Cardiac muscle cell (in vitro differentiated cells and primary cell): ENCODE data around the gene CEP290. TPM values are rescaled to one million over a fixed set of nuclear protein-coding genes. Genes with fewer than 3 reads are reported as not detected.
"Not testable (repeated sequence)": the region's sequence is repeated elsewhere in the genome, so short reads cannot be mapped to it uniquely, and the experiment has no call there.

ENCODE experiments used
- DNase-seq, 2 donors: peaks; one replicate each; pipeline versions ENCODE4 v3.0.0 to v3.0.0-alpha.2; 2010 to 2017; ENCODE audit warnings: low read depth in 1 of 2, low spot score in 1 of 2
- H3K27ac ChIP-seq: fragments of 200-600 bp; sonication (generic); 2 replicates; pipeline ENCODE4 v1.5.1; 2016
- H3K27me3 ChIP-seq: fragments of 200-600 bp; sonication (generic); 2 replicates; pipeline ENCODE4 v1.6.0; 2016; ENCODE audit warnings: control low read depth
- H3K36me3 ChIP-seq: fragments of 200-600 bp; sonication (generic); 2 replicates; pipeline ENCODE4 v1.5.1; 2016; ENCODE audit warnings: control low read depth
- H3K4me1 ChIP-seq: fragments of 200-600 bp; sonication (generic); 2 replicates; pipeline ENCODE4 v1.8.1; 2017; ENCODE audit warnings: low read depth, mild to moderate bottlenecking, mixed run types
- H3K4me3 ChIP-seq: fragments of 200-600 bp; sonication (generic); 2 replicates; pipeline ENCODE4 v1.5.1; 2016; ENCODE audit warnings: mild to moderate bottlenecking
- H3K9me3 ChIP-seq: fragments of 200-600 bp; sonication (generic); 2 replicates; pipeline ENCODE4 v1.5.1; 2017; ENCODE audit warnings: low read depth, mild to moderate bottlenecking, control low read depth
- polyA plus RNA-seq: library from polyadenylated mRNA; unstranded; fragments of >200 nt; fragmentation: Nextera tagmentation; extraction: Ambion mirVana; gene quantifications from 2 replicates; pipeline ENCODE4 v1.2.1, GENCODE V29; 2016
- total RNA-seq: library from RNA; depleted of rRNA; stranded (reverse); fragments of >200 nt; gene quantifications from 2 replicates; pipeline ENCODE4 v1.2.3, GENCODE V29; 2016
- TF ChIP-seq, protein P1 (sequence below): IDR thresholded peaks from 2 replicates; pipeline ENCODE4 v1.5.1; 2012; ENCODE audit warnings: low read depth, mild to moderate bottlenecking, low read length

The CEP290 gene
- total and polyA plus RNA-seq, 2 experiments from 2014 or later = 16.7 to 32.4 TPM

DNA sequence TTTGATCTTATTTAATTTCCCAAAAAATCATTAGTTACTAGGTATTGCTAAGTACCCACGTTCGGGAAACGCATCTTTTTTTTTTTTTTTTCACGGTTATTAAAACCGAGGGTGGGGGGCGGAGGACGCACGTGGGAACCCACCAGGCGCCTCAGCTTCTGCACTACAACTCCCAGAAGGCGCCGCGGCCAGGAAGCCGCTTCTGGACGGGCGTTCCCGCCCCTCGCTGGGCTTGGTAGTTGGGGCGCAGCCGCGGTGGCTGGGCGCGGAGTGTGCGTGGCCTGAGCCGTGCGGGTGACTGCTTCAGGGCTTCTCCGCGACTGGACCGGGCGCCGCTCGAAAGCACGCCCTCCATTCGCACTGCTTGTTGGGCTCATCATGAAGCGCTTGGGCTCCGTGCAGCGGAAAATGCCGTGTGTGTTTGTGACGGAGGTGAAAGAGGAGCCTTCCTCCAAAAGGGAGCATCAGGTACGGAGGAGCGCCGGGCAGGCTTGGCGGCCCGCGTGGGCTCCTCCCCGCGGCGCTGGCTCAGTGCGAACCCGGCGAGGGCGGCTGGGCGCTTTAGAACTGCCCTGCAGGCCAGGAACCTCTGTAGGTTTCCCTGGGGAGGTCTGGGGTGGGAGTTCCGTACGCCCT is 106.5 kb downstream of the CEP290 start:
- Histone ChIP-seq H3K36me3 (no peaks in the 10 kb centered on the region), H3K9me3 (no peaks in the 10 kb centered on the region), H3K27me3 (no peaks in the 10 kb centered on the region), H3K27ac (peak overlapping the region; percentile 69), H3K4me1 (peaks cover 10% of the 10 kb centered on the region), H3K4me3 (peak overlapping the region; percentile 79)
- peak; percentile 91 to 94 for DNase-seq
- TF ChIP-seq, protein P1, sequence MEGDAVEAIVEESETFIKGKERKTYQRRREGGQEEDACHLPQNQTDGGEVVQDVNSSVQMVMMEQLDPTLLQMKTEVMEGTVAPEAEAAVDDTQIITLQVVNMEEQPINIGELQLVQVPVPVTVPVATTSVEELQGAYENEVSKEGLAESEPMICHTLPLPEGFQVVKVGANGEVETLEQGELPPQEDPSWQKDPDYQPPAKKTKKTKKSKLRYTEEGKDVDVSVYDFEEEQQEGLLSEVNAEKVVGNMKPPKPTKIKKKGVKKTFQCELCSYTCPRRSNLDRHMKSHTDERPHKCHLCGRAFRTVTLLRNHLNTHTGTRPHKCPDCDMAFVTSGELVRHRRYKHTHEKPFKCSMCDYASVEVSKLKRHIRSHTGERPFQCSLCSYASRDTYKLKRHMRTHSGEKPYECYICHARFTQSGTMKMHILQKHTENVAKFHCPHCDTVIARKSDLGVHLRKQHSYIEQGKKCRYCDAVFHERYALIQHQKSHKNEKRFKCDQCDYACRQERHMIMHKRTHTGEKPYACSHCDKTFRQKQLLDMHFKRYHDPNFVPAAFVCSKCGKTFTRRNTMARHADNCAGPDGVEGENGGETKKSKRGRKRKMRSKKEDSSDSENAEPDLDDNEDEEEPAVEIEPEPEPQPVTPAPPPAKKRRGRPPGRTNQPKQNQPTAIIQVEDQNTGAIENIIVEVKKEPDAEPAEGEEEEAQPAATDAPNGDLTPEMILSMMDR = no peak

DNA sequence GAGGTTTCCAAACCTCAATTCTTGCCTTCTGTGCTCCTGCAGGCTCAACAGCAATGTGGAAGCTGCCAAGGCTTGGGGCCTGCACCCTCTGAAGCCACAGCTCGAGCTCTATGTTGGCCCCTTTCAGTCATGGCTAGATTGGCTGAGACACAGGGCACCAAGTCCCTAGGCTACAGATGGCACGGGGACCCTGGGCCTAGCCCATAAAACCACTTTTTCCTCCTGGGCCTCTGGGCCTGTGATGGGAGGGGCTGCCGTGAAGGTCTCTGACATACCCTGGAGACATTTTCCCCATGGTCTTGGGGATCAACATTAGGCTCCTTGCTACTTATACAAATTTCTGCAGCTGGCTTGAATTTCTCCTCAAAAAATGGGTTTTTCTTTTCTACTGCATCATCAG is 110.7 kb downstream of the CEP290 start:
- not testable (repeated sequence) for H3K36me3 ChIP-seq, H3K9me3 ChIP-seq, H3K27ac ChIP-seq, H3K4me3 ChIP-seq, DNase-seq, H3K4me1 ChIP-seq, H3K27me3 ChIP-seq

DNA sequence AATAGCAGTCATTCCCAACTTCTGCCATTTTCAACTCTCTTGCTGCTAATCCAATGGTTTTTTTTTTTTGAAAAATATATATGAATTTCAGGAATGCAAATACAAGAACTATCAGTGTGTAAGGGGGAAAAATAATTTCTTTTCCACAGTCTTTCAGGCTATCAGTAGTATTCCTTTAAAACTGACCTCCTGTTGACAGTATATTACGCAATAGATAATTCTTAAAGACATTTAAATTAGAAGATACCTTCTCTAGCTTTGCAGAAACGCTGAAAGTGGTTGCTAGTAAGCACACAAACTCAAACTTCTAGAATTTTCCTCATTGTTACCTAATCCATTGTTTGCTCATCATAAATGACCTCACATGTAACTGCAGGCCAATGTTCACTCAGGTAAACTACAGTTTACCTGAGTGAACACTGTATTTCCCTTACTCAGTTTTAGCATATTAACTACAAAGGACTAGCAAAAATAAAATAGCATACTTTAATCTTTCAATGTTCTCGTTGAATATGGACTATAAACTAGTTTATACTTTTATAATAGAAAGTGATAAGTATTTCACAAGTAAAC is 112.7 kb downstream of the CEP290 start, which contains the start of gene C12orf50:
Gene C12orf50 (minus strand): TSS at position 309 of the 573 bp plus-strand sequence. CDS start 2,439 bp downstream, outside the sequence.
- Histone ChIP-seq H3K27ac (no peak within 1 kb of the TSS), H3K9me3 (no peaks in the 10 kb centered on the region), H3K27me3 (no peaks in the 10 kb centered on the region), H3K36me3 (no peaks in the 10 kb centered on the region), H3K4me3 (no peak within 1 kb of the TSS), H3K4me1 (no peaks in the 10 kb centered on the region)
- no peak for DNase-seq
- TF ChIP-seq, protein P1 = no peak

DNA sequence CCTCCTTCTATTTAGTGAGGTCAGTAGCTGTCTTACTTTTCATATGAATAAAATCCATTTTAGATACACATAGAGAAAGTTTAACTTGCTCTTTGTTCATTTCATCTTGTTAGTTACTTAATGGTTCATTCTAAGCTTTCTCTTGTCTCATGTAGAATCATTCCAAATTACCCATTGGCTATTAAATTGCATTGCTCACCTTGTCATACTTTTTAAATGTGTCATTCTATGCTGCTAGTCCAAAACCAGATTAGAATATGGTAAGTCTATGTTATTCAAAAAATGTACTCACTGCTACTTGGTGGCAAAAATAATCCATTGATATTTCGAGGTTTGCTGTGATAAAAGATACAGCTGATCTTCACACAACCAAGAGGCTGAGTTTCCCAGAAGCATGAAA is 115.7 kb downstream of the CEP290 start:
- H3K4me3 ChIP-seq = no peak overlapping the region
- no peaks in the 10 kb centered on the region for H3K4me1 ChIP-seq
- H3K27me3 ChIP-seq = no peaks in the 10 kb centered on the region
- no peaks in the 10 kb centered on the region for H3K9me3 ChIP-seq
- DNase-seq = no peak
- H3K27ac ChIP-seq = no peak overlapping the region
- TF ChIP-seq, protein P1 = no peak
- H3K36me3 ChIP-seq = no peaks in the 10 kb centered on the region

DNA sequence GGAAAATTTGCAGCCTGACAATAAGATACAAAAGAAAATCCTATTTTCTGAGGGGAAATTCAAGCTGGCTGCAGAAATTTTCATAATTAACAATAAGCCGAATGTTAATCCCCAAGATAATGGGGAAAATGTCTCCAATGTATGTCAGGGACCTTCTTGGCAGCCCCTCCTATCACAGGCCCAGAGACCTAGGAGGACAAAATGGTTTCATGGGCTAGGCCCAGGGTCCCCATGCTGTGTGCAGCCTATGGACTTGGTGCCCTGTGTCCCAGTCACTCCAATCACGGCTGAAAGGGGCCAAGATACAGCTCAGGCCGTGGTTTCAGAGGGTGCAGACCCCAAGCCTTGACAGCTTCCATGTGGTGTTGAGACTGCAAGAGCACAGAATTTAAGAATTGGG is 123.9 kb downstream of the CEP290 start:
- no peaks in the 10 kb centered on the region for H3K4me1 ChIP-seq
- TF ChIP-seq, protein P1 = no peak
- H3K9me3 ChIP-seq = no peaks in the 10 kb centered on the region
- no peak for DNase-seq
- H3K27me3 ChIP-seq = no peaks in the 10 kb centered on the region
- no peak overlapping the region for H3K4me3 ChIP-seq
- no peak overlapping the region for H3K27ac ChIP-seq
- H3K36me3 ChIP-seq = no peaks in the 10 kb centered on the region

DNA sequence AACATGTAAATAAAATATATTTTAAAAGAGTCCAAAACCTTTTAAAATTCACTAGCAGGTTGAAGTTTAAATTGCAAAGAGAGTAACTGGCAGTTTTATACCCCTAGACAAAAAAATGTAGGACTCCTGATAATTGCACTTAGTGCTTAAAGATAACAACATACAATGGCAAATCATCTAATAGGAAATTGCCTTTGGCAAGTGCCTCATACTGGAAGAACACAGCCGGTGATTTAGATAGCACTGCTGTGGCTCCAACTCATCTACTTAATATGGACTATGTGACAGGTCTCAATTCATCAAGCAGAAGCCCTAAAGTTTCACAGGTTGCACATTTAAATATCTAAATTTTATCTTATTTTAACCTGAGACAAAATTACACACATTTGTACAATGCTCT is 126.1 kb downstream of the CEP290 start:
- H3K27ac ChIP-seq = no peak overlapping the region
- H3K36me3 ChIP-seq = no peaks in the 10 kb centered on the region
- no peaks in the 10 kb centered on the region for H3K27me3 ChIP-seq
- DNase-seq = no peak
- H3K4me1 ChIP-seq = no peaks in the 10 kb centered on the region
- H3K9me3 ChIP-seq = no peaks in the 10 kb centered on the region
- TF ChIP-seq, protein P1 = no peak
- H3K4me3 ChIP-seq = no peak overlapping the region
